Stomach (tissue), 4 donors: ENCODE measurements around the gene MS4A18.

Experiments used
- CTCF ChIP-seq, 7 experiments: fragments of 450-650 bp in 4 of 7; fragments of 200-600 bp in 3 of 7; sonication (generic) in 3 of 7; IDR thresholded peaks; one replicate each; pipeline ENCODE4 v1.5.1; 2016 to 2019; ENCODE audit warnings: antibody characterized with exemption in 7 of 7, control low read depth in 2 of 7, mild to moderate bottlenecking in 1 of 7
- POLR2A ChIP-seq, 4 donors: fragments of 450-650 bp; IDR thresholded peaks; one replicate each; pipeline ENCODE4 v1.6.1; 2016; ENCODE audit warnings: antibody characterized with exemption in 4 of 4, control low read depth in 2 of 4, mild to moderate bottlenecking in 1 of 4, moderate library complexity in 1 of 4

GRCh38 chr11:60754887-60755286 lies 30.4 kb downstream of the MS4A18 start:
- TF ChIP-seq POLR2A (IDR thresholded peaks at IDR 0.05) (no peak), CTCF (IDR thresholded peaks at IDR 0.05) (no peak)
